ENCODE results near the gene AFF1.

DNA sequence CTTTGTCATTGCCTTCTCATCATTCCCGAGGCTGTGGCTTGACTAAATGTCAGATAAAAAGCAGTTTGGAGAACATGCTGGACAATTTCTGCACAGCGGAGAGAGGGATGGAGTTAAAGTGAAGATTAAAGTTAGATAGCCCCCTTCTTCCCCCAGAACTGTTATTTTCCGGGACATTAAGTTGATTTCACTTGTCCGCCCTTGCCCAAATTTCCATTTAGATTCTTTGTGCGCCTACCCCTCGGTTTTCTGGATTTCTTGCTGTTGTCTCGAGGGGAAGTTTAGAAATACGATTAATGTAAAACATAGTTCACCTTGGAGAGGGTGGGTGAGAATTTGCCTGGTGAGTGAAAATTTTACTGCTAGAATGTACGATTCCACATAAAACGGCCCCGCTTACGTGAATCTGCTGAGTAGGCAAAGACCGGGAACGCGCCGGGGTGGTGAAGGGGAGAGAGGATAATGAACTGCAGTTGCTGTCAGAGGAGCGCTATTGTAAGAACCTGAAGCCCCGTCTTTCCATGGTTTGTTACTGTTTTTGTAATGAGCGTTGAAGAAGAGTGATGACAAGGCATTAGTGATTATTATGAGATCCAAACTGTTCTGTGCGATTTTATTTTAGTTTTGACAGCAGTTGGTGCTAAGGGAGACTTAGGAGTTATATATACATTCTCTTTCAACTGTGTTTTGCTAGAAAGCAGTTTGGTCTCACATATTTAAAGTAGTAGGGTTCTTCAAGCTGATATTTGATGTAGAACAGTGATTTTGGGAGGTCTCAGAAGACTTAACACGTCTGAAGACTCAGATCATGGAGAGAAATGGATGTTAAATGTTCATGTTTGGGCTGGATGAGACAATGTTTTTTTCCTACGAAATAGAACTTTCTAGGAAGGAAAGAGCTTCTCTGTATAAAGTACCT, 73.0 kb downstream of the AFF1 start:
- TF ChIP-seq, protein P1, sequence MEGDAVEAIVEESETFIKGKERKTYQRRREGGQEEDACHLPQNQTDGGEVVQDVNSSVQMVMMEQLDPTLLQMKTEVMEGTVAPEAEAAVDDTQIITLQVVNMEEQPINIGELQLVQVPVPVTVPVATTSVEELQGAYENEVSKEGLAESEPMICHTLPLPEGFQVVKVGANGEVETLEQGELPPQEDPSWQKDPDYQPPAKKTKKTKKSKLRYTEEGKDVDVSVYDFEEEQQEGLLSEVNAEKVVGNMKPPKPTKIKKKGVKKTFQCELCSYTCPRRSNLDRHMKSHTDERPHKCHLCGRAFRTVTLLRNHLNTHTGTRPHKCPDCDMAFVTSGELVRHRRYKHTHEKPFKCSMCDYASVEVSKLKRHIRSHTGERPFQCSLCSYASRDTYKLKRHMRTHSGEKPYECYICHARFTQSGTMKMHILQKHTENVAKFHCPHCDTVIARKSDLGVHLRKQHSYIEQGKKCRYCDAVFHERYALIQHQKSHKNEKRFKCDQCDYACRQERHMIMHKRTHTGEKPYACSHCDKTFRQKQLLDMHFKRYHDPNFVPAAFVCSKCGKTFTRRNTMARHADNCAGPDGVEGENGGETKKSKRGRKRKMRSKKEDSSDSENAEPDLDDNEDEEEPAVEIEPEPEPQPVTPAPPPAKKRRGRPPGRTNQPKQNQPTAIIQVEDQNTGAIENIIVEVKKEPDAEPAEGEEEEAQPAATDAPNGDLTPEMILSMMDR (IDR thresholded peaks at IDR 0.05) = no peak
- TF ChIP-seq POLR2A (IDR thresholded peaks at IDR 0.05) (no peak), POLR2AphosphoS5 (IDR thresholded peaks at IDR 0.05) (no peak)
